ENCODE measurements around the gene ERN1. TPM values are rescaled to one million over a fixed set of nuclear protein-coding genes. Genes with fewer than 3 reads are reported as not detected.

ERN1 gene
- polyA plus RNA-seq, 3 donors: 7.8 to 8.9 (median 8.4) TPM

GRCh38 chr17:63996430-63997182, 133.3 kb downstream of the ERN1 start:
- DNase-seq (ENCODE audit: low read depth in 3 of 3, low spot score in 2 of 3): no peak

- no peak for DNase-seq (ENCODE audit: low read depth in 3 of 3, low spot score in 2 of 3)
These were observed 134.3 kb downstream of the ERN1 start for GRCh38 chr17:63995626-63996025.

- no peak for DNase-seq (ENCODE audit: low read depth in 3 of 3, low spot score in 2 of 3)
These were observed 136.5 kb downstream of the ERN1 start for GRCh38 chr17:63993368-63993985.

- DNase-seq (ENCODE audit: low read depth in 3 of 3, low spot score in 2 of 3): no peak
These were observed 138.3 kb downstream of the ERN1 start for GRCh38 chr17:63991611-63992010.

GRCh38 chr17:63989622-63990345, 140.2 kb downstream of the ERN1 start:
- no peak for DNase-seq (ENCODE audit: low read depth in 3 of 3, low spot score in 2 of 3)

Other genes with a start within 250 kb of the ERN1 start
- not detected for gene GH2, start 248.2 kb downstream of the ERN1 start, polyA plus RNA-seq (ENCODE audit: insufficient read length in 3 of 3)
- gene CSH1, start 233.6 kb downstream of the ERN1 start, polyA plus RNA-seq (ENCODE audit: insufficient read length in 3 of 3): 1 to 10 TPM in 2 of 3 donors, under 1 TPM in 1; 0.40 to 7.5 (median 3.4) TPM
- not detected for gene CSHL1, start 218.9 kb downstream of the ERN1 start, polyA plus RNA-seq (ENCODE audit: insufficient read length in 3 of 3)
- not detected for gene GH1, start 211.3 kb downstream of the ERN1 start, polyA plus RNA-seq (ENCODE audit: insufficient read length in 3 of 3)
- gene CD79B, start 197.8 kb downstream of the ERN1 start, polyA plus RNA-seq (ENCODE audit: insufficient read length in 3 of 3): 1 to 10 TPM; 2.8 to 4.4 (median 3.5) TPM
- gene SCN4A, start 157.2 kb downstream of the ERN1 start, polyA plus RNA-seq (ENCODE audit: insufficient read length in 3 of 3): 1 to 10 TPM in 1 of 3 donors, under 1 TPM in 2; 0.85 to 1.3 (median 0.87) TPM
- 1 to 10 TPM; 2.3 to 3.4 (median 2.9) TPM for gene PRR29, start 131.8 kb downstream of the ERN1 start, polyA plus RNA-seq (ENCODE audit: insufficient read length in 3 of 3)
- 10 to 100 TPM; 29.8 to 33.4 (median 31.2) TPM for gene ICAM2, start 109.5 kb downstream of the ERN1 start, polyA plus RNA-seq (ENCODE audit: insufficient read length in 3 of 3)
- gene TEX2, start 133.1 kb upstream of the ERN1 start, polyA plus RNA-seq (ENCODE audit: insufficient read length in 3 of 3): 10 to 100 TPM; 26.0 to 26.9 (median 26.2) TPM

Measured in right renal cortex interstitium (tissue), 3 donors.